Glutamatergic neuron (in vitro differentiated cells): ENCODE data around the gene SHD. TPM values are rescaled to one million over a fixed set of nuclear protein-coding genes. Genes with fewer than 3 reads are reported as not detected.

Experiments used
- DNase-seq: peaks from one replicate; pipeline ENCODE4 v3.0.0; 2022
- H3K27ac Mint-ChIP-seq: one replicate; pipeline ENCODE4 v1.8.0; 2020; ENCODE audit warnings: mild to moderate bottlenecking, mixed read lengths, inconsistent platforms; ENCODE audit not compliant: unreplicated experiment
- H3K27me3 Mint-ChIP-seq: one replicate; pipeline ENCODE4 v1.8.0; 2020; ENCODE audit warnings: mild to moderate bottlenecking, moderate library complexity, mixed read lengths, inconsistent platforms; ENCODE audit not compliant: unreplicated experiment
- H3K36me3 Mint-ChIP-seq: one replicate; pipeline ENCODE4 v1.8.0; 2020; ENCODE audit warnings: mild to moderate bottlenecking, mixed read lengths, inconsistent platforms; ENCODE audit not compliant: unreplicated experiment
- H3K4me1 Mint-ChIP-seq: one replicate; pipeline ENCODE4 v1.8.0; 2020; ENCODE audit warnings: mild to moderate bottlenecking, low read depth, mixed read lengths, inconsistent platforms; ENCODE audit not compliant: unreplicated experiment
- H3K4me3 Mint-ChIP-seq: one replicate; pipeline ENCODE4 v1.8.0; 2020; ENCODE audit warnings: mild to moderate bottlenecking, mixed read lengths, inconsistent platforms; ENCODE audit not compliant: unreplicated experiment
- H3K9me3 Mint-ChIP-seq: one replicate; pipeline ENCODE4 v1.8.0; 2020; ENCODE audit warnings: mild to moderate bottlenecking, moderate library complexity, mixed read lengths, inconsistent platforms; ENCODE audit not compliant: unreplicated experiment
- total RNA-seq: library from RNA; stranded (reverse); fragmentation: NEBNext Ultra II Directional; extraction: Animal tissue kit (Norgen Biotek cat#: 25700); gene quantifications from one replicate; pipeline ENCODE4 v1.2.1, GENCODE V29; 2021; ENCODE audit not compliant: unreplicated experiment
- TF ChIP-seq, protein P1 (sequence below): fragments of 200-600 bp; sonication (generic); IDR thresholded peaks from one replicate; pipeline ENCODE4 v1.5.0; 2021; ENCODE audit not compliant: partially characterized antibody, unreplicated experiment

The SHD gene
- total RNA-seq, 1 donor from 2014 or later = 254 TPM

DNA sequence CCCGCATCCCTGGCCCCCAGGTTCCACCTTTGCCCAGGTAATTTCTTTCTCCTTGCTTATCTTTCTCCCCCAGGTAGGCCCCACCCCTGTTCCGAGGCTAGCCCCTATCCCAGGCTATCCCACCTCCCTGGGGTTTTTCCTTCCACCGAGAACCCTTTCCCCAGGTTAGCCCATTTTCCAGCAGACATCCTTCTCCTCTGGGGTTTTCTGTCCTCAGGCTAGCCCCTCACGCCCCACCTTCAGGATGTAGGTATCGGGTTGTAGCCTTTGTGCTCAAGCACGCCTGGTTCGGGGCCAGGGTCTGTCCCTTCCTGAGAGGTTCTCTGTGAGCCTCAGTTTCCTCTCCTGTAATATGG lies 26.2 kb downstream of the SHD start:
- no peaks in the 10 kb centered on the region for H3K36me3 Mint-ChIP-seq
- DNase-seq = no peak
- peaks cover 8% of the 10 kb centered on the region for H3K9me3 Mint-ChIP-seq
- TF ChIP-seq, protein P1, sequence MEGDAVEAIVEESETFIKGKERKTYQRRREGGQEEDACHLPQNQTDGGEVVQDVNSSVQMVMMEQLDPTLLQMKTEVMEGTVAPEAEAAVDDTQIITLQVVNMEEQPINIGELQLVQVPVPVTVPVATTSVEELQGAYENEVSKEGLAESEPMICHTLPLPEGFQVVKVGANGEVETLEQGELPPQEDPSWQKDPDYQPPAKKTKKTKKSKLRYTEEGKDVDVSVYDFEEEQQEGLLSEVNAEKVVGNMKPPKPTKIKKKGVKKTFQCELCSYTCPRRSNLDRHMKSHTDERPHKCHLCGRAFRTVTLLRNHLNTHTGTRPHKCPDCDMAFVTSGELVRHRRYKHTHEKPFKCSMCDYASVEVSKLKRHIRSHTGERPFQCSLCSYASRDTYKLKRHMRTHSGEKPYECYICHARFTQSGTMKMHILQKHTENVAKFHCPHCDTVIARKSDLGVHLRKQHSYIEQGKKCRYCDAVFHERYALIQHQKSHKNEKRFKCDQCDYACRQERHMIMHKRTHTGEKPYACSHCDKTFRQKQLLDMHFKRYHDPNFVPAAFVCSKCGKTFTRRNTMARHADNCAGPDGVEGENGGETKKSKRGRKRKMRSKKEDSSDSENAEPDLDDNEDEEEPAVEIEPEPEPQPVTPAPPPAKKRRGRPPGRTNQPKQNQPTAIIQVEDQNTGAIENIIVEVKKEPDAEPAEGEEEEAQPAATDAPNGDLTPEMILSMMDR = no peak
- H3K27me3 Mint-ChIP-seq = peaks cover 12% of the 10 kb centered on the region
- peaks cover 7% of the 10 kb centered on the region for H3K4me1 Mint-ChIP-seq
- peak overlapping the region; percentile 43 for H3K27ac Mint-ChIP-seq
- H3K4me3 Mint-ChIP-seq = peak overlapping the region; percentile 65

DNA sequence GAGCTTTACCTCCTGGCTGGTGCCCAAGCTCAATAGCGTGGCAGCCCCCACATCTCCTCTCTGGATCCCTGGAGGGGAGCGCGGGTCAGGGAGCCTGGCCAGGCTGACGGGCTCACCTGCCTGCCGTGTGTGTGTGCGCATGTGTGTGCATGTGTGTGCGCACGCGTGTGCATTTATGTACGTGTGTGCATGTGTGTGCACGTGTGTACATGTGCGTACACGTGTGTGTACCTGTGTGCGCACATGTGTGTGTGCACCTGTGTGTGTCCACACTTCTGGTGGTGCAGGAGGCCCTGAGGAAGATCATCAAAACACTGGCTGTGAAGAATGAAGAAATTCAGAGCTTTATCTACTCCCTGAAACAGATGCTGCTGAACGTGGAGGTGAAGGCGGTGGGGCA lies 26.6 kb downstream of the SHD start:
- Mint-ChIP-seq H3K27ac (peak overlapping the region; percentile 43), H3K9me3 (peaks cover 7% of the 10 kb centered on the region), H3K27me3 (peaks cover 12% of the 10 kb centered on the region), H3K4me1 (peaks cover 7% of the 10 kb centered on the region), H3K4me3 (peak overlapping the region; percentile 65), H3K36me3 (no peaks in the 10 kb centered on the region)
- TF ChIP-seq, protein P1 = no peak
- no peak for DNase-seq

DNA sequence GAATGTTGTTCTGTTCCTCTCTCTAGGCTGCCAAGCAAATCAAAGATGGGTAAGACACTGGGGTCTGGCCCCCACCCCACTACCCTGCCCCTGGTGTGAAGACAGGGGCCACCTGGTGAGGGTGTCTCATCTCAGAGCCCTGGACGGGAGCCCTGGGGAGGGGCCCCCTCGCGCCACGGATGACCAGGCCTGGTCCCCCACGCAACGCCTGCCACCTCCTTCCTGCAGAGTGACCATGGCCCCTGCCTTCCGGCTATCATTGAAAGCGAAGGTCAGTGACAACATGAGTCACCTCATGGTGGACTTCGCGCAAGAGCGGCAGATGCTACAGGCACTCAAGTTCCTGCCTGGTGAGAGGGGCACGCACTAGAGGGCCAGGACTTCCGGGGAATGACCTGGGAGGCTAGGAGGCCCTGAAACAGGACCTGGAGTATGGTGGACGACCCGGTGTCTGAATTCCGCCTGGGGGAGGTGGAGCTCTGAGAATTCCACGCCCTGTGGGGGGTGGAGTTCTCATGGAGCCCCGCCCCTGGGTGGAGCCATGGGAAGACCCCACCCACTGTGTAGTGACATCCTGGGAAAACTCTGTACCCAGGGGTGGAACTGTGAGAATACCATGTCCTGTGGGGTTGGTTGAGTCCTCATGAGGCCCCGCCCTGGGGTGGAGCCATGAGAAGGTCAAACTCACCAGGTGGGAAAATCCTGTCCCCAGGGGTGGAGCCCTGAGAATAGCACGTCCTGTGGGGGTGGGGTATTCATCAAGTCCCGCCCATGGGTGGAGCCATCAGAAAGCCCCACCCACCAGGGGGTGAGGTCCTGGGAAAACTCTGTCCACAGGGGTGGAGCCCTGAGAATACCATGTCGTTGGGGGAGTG lies 31.4 kb downstream of the SHD start:
- no peak overlapping the region for H3K4me3 Mint-ChIP-seq
- peaks cover 1% of the 10 kb centered on the region for H3K9me3 Mint-ChIP-seq
- peaks cover 2% of the 10 kb centered on the region for H3K4me1 Mint-ChIP-seq
- peaks cover 7% of the 10 kb centered on the region for H3K27me3 Mint-ChIP-seq
- no peak for DNase-seq
- no peak overlapping the region for H3K27ac Mint-ChIP-seq
- H3K36me3 Mint-ChIP-seq = no peaks in the 10 kb centered on the region
- TF ChIP-seq, protein P1 = no peak

GRCh38 chr19:4313847-4314490 lies 34.9 kb downstream of the SHD start:
- peaks cover 3% of the 10 kb centered on the region for H3K9me3 Mint-ChIP-seq
- no peaks in the 10 kb centered on the region for H3K4me1 Mint-ChIP-seq
- no peak overlapping the region for H3K27ac Mint-ChIP-seq
- TF ChIP-seq, protein P1 = no peak
- peaks cover 2% of the 10 kb centered on the region for H3K27me3 Mint-ChIP-seq
- H3K4me3 Mint-ChIP-seq = no peak overlapping the region
- H3K36me3 Mint-ChIP-seq = peaks cover 12% of the 10 kb centered on the region
- DNase-seq = no peak

DNA sequence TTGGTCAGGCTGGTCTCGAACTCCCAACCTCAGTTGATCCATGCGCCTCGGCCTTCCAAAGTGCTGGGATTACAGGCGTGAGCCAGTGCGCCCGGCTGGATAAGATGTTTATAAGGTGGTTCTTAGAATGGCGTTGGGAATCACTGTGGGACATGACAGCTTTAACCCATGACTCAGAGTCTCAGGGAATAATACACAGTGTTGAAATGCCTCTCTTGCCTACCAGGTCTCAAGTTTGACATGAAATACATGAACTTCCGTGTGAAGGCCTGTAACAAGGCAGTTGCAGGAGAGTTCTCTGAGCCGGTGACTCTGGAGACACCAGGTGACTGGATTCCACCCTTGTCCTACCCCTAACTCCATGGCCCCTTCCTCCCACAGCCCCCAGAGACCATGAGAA lies 37.9 kb downstream of the SHD start:
- Mint-ChIP-seq H3K27me3 (peaks cover 4% of the 10 kb centered on the region), H3K36me3 (peaks cover 27% of the 10 kb centered on the region), H3K4me3 (no peak overlapping the region), H3K9me3 (peaks cover 14% of the 10 kb centered on the region), H3K4me1 (no peaks in the 10 kb centered on the region), H3K27ac (no peak overlapping the region)
- TF ChIP-seq, protein P1 = no peak
- DNase-seq = no peak
